CD14-positive monocyte (primary cell): ENCODE measurements around the gene TCHP. TPM values are rescaled to one million over a fixed set of nuclear protein-coding genes. Genes with fewer than 3 reads are reported as not detected.
A peak's percentile ranks its signal among the peaks of the same experiment; 100 is the strongest.

ENCODE experiments used
- DNase-seq, 3 donors: peaks; one replicate each; pipeline ENCODE4 v3.0.0-alpha.2; 2011 to 2022
- H2AFZ ChIP-seq: 2 replicates; pipeline ENCODE4 v1.6.0; 2012; ENCODE audit warnings: mild to moderate bottlenecking, low read depth, low read length, inconsistent platforms; ENCODE audit not compliant: insufficient read depth, poor library complexity, severe bottlenecking
- H3K27ac ChIP-seq, 2 donors: 1 replicate in 1 of 2; 2 replicates in 1 of 2; pipeline ENCODE4 v1.5.1; 2012 to 2013; ENCODE audit warnings: low read length in 2 of 2, control low read depth in 1 of 2, inconsistent platforms in 1 of 2, low read depth in 1 of 2, mild to moderate bottlenecking in 1 of 2
- H3K27me3 ChIP-seq, 2 donors: one replicate each; pipeline versions ENCODE4 v1.6.0 to v1.6.1; 2011 to 2013; ENCODE audit warnings: low read length in 2 of 2; ENCODE audit not compliant: control insufficient read depth in 2 of 2, insufficient read depth in 2 of 2
- H3K36me3 ChIP-seq, 2 donors: replicated peaks in 1 of 2; 1 replicate in 1 of 2; 2 replicates in 1 of 2; pipeline versions ENCODE4 v1.5.1 to v1.6.1; 2012 to 2013; ENCODE audit warnings: low read length in 2 of 2, control low read depth in 1 of 2, inconsistent platforms in 1 of 2, mild to moderate bottlenecking in 1 of 2; ENCODE audit not compliant: insufficient read depth in 2 of 2, control insufficient read depth in 1 of 2
- H3K4me1 ChIP-seq, 2 donors: 1 replicate in 1 of 2; 2 replicates in 1 of 2; pipeline versions ENCODE4 v1.5.1 to v1.6.1; 2012 to 2013; ENCODE audit warnings: low read length in 2 of 2, control low read depth in 1 of 2, inconsistent platforms in 1 of 2, mild to moderate bottlenecking in 1 of 2, moderate library complexity in 1 of 2; ENCODE audit not compliant: insufficient read depth in 2 of 2, control insufficient read depth in 1 of 2
- H3K4me2 ChIP-seq: replicated peaks from 2 replicates; pipeline ENCODE3; 2012; ENCODE audit warnings: low read length, moderate library complexity, mild to moderate bottlenecking; ENCODE audit not compliant: poor library complexity, severe bottlenecking; ENCODE audit errors: extremely low read depth
- H3K4me3 ChIP-seq, 3 experiments: fragments of 200-600 bp in 1 of 3; sonication (generic) in 1 of 3; replicated peaks in 1 of 3; 1 replicate in 2 of 3; 2 replicates in 1 of 3; pipeline ENCODE4 v1.5.1; 2011 to 2013; ENCODE audit warnings: low read length in 3 of 3, mild to moderate bottlenecking in 3 of 3, control low read depth in 2 of 3, low read depth in 2 of 3, inconsistent platforms in 1 of 3, moderate library complexity in 1 of 3
- H3K79me2 ChIP-seq: 2 replicates; pipeline ENCODE4 v1.6.0; 2012; ENCODE audit warnings: mild to moderate bottlenecking, control low read depth, inconsistent platforms, low read length, moderate library complexity; ENCODE audit not compliant: insufficient read depth
- H3K9ac ChIP-seq: 2 replicates; pipeline ENCODE4 v1.6.0; 2017; ENCODE audit warnings: low read length, mild to moderate bottlenecking; ENCODE audit not compliant: insufficient read depth, poor library complexity, severe bottlenecking
- H3K9me3 ChIP-seq, 2 donors: replicated peaks in 1 of 2; 1 replicate in 1 of 2; 2 replicates in 1 of 2; pipeline versions ENCODE4 v1.5.1 to v1.6.1; 2012 to 2013; ENCODE audit warnings: low read length in 2 of 2, control low read depth in 1 of 2; ENCODE audit not compliant: control insufficient read depth in 1 of 2, insufficient read depth in 1 of 2
- H4K20me1 ChIP-seq: 2 replicates; pipeline ENCODE4 v1.6.0; 2012; ENCODE audit warnings: mild to moderate bottlenecking, low read length, control low read depth, moderate library complexity; ENCODE audit not compliant: insufficient read depth
- H3K27ac Mint-ChIP-seq, 7 donors: one replicate each; pipeline ENCODE4 v1.8.0; 2020; ENCODE audit warnings: mild to moderate bottlenecking in 7 of 7, mixed read lengths in 7 of 7, moderate library complexity in 6 of 7, inconsistent platforms in 2 of 7
- H3K27me3 Mint-ChIP-seq, 3 donors: one replicate each; pipeline ENCODE4 v1.8.0; 2021 to 2022; ENCODE audit warnings: low read depth in 3 of 3, mild to moderate bottlenecking in 3 of 3, mixed read lengths in 3 of 3, moderate library complexity in 3 of 3, inconsistent platforms in 1 of 3
- H3K36me3 Mint-ChIP-seq, 2 donors: one replicate each; pipeline ENCODE4 v1.8.0; 2020; ENCODE audit warnings: mixed read lengths in 2 of 2, inconsistent platforms in 1 of 2, mild to moderate bottlenecking in 1 of 2
- H3K4me1 Mint-ChIP-seq: one replicate; pipeline ENCODE4 v1.8.0; 2020; ENCODE audit warnings: mild to moderate bottlenecking, mixed read lengths
- H3K4me3 Mint-ChIP-seq, 2 donors: one replicate each; pipeline ENCODE4 v1.8.0; 2020; ENCODE audit warnings: mild to moderate bottlenecking in 2 of 2, mixed read lengths in 2 of 2, moderate library complexity in 1 of 2
- H3K9me3 Mint-ChIP-seq, 7 donors: one replicate each; pipeline ENCODE4 v1.8.0; 2020 to 2022; ENCODE audit warnings: mixed read lengths in 7 of 7, mild to moderate bottlenecking in 6 of 7, moderate library complexity in 6 of 7, inconsistent platforms in 2 of 7
- CTCF ChIP-seq: fragments of 200-600 bp; IDR thresholded peaks from one replicate; pipeline ENCODE4 v1.8.0; 2022; ENCODE audit warnings: antibody characterized with exemption, mild to moderate bottlenecking
- WGBS: methylation state at CpG from one replicate; pipeline ENCODE4 v1.1.5; 2013; ENCODE audit warnings: missing lambda C conversion rate; ENCODE audit not compliant: insufficient coverage; 5-methylcytosine and 5-hydroxymethylcytosine counted together
- intact Hi-C, 2 donors: fragments of 100-400 bp; cut with micrococcal nuclease; formaldehyde crosslinking; loops; one replicate each; pipeline versions ENCODE4 v1.15.0 to v1.15.1; 2023
- polyA plus RNA-seq, 3 donors: library from polyadenylated mRNA; depleted of rRNA in 1 of 3; unstranded in 2 of 3; stranded (reverse) in 1 of 3; fragments of 300-500 nt in 2 of 3; fragments of >200 nt in 1 of 3; fragmentation: Illumina TruSeq in 2 of 3; gene quantifications; 1 replicate in 2 of 3; 2 replicates in 1 of 3; pipeline ENCODE4 v1.2.3, GENCODE V29; 2012 to 2021

TCHP gene
- polyA plus RNA-seq, 3 donors: 2.6 to 24.5 (median 7.3) TPM

GRCh38 chr12:109959411-109960093 lies 59.5 kb downstream of the TCHP start:
- no peak overlapping the region for H3K27ac Mint-ChIP-seq
- no CpG with 5 or more reads among the region's 8 CpGs for WGBS

GRCh38 chr12:109961201-109961600 lies 61.1 kb downstream of the TCHP start:
- no peak for TF ChIP-seq CTCF

More at GRCh38 chr12:109959411-109960093, 59.5 kb downstream of the TCHP start:
- Mint-ChIP-seq H3K27me3 (peaks cover 0 to 2% (median 0%) of the 10 kb centered on the region in 3 donors), H3K4me1 (no peaks in the 10 kb centered on the region), H3K36me3 (peaks cover 75 to 94% of the 10 kb centered on the region in 2 donors), H3K4me3 (no peak overlapping the region), H3K9me3 (no peaks in the 10 kb centered on the region)
- H3K27me3 ChIP-seq: no peaks in the 10 kb centered on the region
- no peak for DNase-seq
- H3K4me1 ChIP-seq: no peaks in the 10 kb centered on the region
- no peak overlapping the region for H2AFZ ChIP-seq
- H3K4me2 ChIP-seq: no peak overlapping the region
- H3K9me3 ChIP-seq: no peaks in the 10 kb centered on the region
- H4K20me1 ChIP-seq: peaks cover 90% of the 10 kb centered on the region
- intact Hi-C loops: no loop called here
- H3K36me3 ChIP-seq: peaks cover 97 to 98% of the 10 kb centered on the region in 2 donors
- TF ChIP-seq CTCF: no peak
- H3K9ac ChIP-seq: no peak overlapping the region
- no peak overlapping the region for H3K27ac ChIP-seq
- H3K4me3 ChIP-seq: no peak overlapping the region
- H3K79me2 ChIP-seq: peaks cover 43% of the 10 kb centered on the region

More at GRCh38 chr12:109961201-109961600, 61.1 kb downstream of the TCHP start:
- H3K27me3 Mint-ChIP-seq: peaks cover 0 to 2% (median 0%) of the 10 kb centered on the region in 3 donors
- H3K36me3 ChIP-seq: peaks cover 96 to 99% of the 10 kb centered on the region in 2 donors
- peaks cover 48% of the 10 kb centered on the region for H3K79me2 ChIP-seq
- peaks cover 77 to 95% of the 10 kb centered on the region in 2 donors for H3K36me3 Mint-ChIP-seq
- DNase-seq: no peak
- H3K4me3 Mint-ChIP-seq: no peak overlapping the region
- no peak overlapping the region for H3K4me3 ChIP-seq
- no peak overlapping the region for H3K4me2 ChIP-seq
- H3K27me3 ChIP-seq: no peaks in the 10 kb centered on the region
- H3K9me3 ChIP-seq: no peaks in the 10 kb centered on the region
- no peak overlapping the region for H2AFZ ChIP-seq
- H3K27ac ChIP-seq: peak overlapping the region in 1 of 2 donors; percentile 11
- 94% methylated on average over 14 of the region's 14 CpGs for WGBS
- H3K9ac ChIP-seq: no peak overlapping the region
- H3K4me1 ChIP-seq: no peaks in the 10 kb centered on the region
- peaks cover 90% of the 10 kb centered on the region for H4K20me1 ChIP-seq
- intact Hi-C loops: no loop called here
- no peaks in the 10 kb centered on the region for H3K4me1 Mint-ChIP-seq
- peak overlapping the region in 3 of 7 donors; percentile 17 to 46 (median 42) for H3K27ac Mint-ChIP-seq
- no peaks in the 10 kb centered on the region for H3K9me3 Mint-ChIP-seq
